WTC11 (cell line): ENCODE results near the gene IRF8. TPM values are rescaled to one million over a fixed set of nuclear protein-coding genes. Genes with fewer than 3 reads are reported as not detected.

Experiments
- ATAC-seq: fragments of 200-7000 bp; cut with Tn5 transposase; 2 replicates; pipeline ENCODE4 v1.10.0; 2021; ENCODE audit warnings: mild to moderate bottlenecking, moderate library complexity
- CTCF ChIA-PET: fragments of 300-600 bp; sonication (Branson Sonifier 250); formaldehyde crosslinking; loops from one replicate; lab custom pipeline; 2021; ENCODE audit warnings: antibody characterized with exemption; lab: Charles Lee
- POLR2A ChIA-PET: fragments of 350-600 bp; sonication (Branson Sonifier 250); formaldehyde crosslinking; loops from one replicate; lab custom pipeline; 2021; ENCODE audit warnings: antibody characterized with exemption; lab: Charles Lee
- DNase-seq: peaks from one replicate; pipeline ENCODE4 v3.0.0; 2021; ENCODE audit warnings: low spot score
- H3K27ac Mint-ChIP-seq: 2 replicates; pipeline ENCODE4 v1.8.0; 2021; ENCODE audit warnings: mixed read lengths
- H3K27me3 Mint-ChIP-seq: 2 replicates; pipeline ENCODE4 v1.8.0; 2021; ENCODE audit warnings: low read depth, mild to moderate bottlenecking, moderate library complexity, mixed read lengths
- H3K36me3 Mint-ChIP-seq: 2 replicates; pipeline ENCODE4 v1.8.0; 2021; ENCODE audit warnings: mixed read lengths
- H3K4me1 Mint-ChIP-seq: 2 replicates; pipeline ENCODE4 v1.8.0; 2022; ENCODE audit warnings: mixed read lengths
- H3K4me3 Mint-ChIP-seq: 2 replicates; pipeline ENCODE4 v1.8.0; 2021; ENCODE audit warnings: mild to moderate bottlenecking, moderate library complexity, mixed read lengths
- H3K9me3 Mint-ChIP-seq: 2 replicates; pipeline ENCODE4 v1.8.0; 2021; ENCODE audit warnings: mixed read lengths
- ATF2 ChIP-seq: sonication (generic); formaldehyde crosslinking; IDR thresholded peaks from 2 replicates; pipeline ENCODE4 v1.8.1; 2022; ENCODE audit warnings: low read depth, missing genetic modification reagents, borderline replicate concordance
- CBFB ChIP-seq: sonication (generic); formaldehyde crosslinking; IDR thresholded peaks from 2 replicates; pipeline ENCODE4 v1.8.1; 2022; ENCODE audit warnings: mild to moderate bottlenecking, low read depth, missing genetic modification reagents
- ERG ChIP-seq: fragments of 250-450 bp; sonication (Bioruptor Pico); IDR thresholded peaks from 2 replicates; pipeline ENCODE4 v1.8.0; 2021; ENCODE audit warnings: mild to moderate bottlenecking
- ESRRA ChIP-seq: sonication (generic); formaldehyde crosslinking; IDR thresholded peaks from 2 replicates; pipeline ENCODE4 v1.8.1; 2022; ENCODE audit warnings: mild to moderate bottlenecking, missing genetic modification reagents, borderline replicate concordance
- FOXJ3 ChIP-seq: sonication (generic); formaldehyde crosslinking; IDR thresholded peaks from 2 replicates; pipeline ENCODE4 v1.9.0; 2021; ENCODE audit warnings: missing genetic modification reagents, mild to moderate bottlenecking, borderline replicate concordance
- FOXP1 ChIP-seq: sonication (generic); formaldehyde crosslinking; IDR thresholded peaks from 2 replicates; pipeline ENCODE4 v1.8.0; 2022; ENCODE audit warnings: missing genetic modification reagents, mild to moderate bottlenecking, moderate library complexity, borderline replicate concordance
- GTF2I ChIP-seq: fragments of 250-450 bp; sonication (Bioruptor Pico); conservative IDR thresholded peaks from 2 replicates; pipeline ENCODE4 v1.4.0; 2021; ENCODE audit warnings: mild to moderate bottlenecking
- IRF2 ChIP-seq: sonication (generic); formaldehyde crosslinking; IDR thresholded peaks from 2 replicates; pipeline ENCODE4 v1.8.0; 2022; ENCODE audit warnings: low read depth, missing genetic modification reagents, borderline replicate concordance
- NR2C2 ChIP-seq: sonication (generic); formaldehyde crosslinking; IDR thresholded peaks from 2 replicates; pipeline ENCODE4 v1.8.0; 2022; ENCODE audit warnings: mild to moderate bottlenecking, missing genetic modification reagents
- NR3C1 ChIP-seq: sonication (generic); formaldehyde crosslinking; conservative IDR thresholded peaks from 2 replicates; pipeline ENCODE4 v1.8.1; 2023; ENCODE audit warnings: low read depth, mild to moderate bottlenecking, missing genetic modification reagents
- USF2 ChIP-seq: sonication (generic); formaldehyde crosslinking; IDR thresholded peaks from 2 replicates; pipeline ENCODE4 v1.8.1; 2023; ENCODE audit warnings: mild to moderate bottlenecking, missing genetic modification reagents, moderate library complexity
- ZBTB43 ChIP-seq: sonication (generic); formaldehyde crosslinking; IDR thresholded peaks from 2 replicates; pipeline ENCODE4 v1.8.1; 2023; ENCODE audit warnings: mild to moderate bottlenecking, missing genetic modification reagents
- ZNF416 ChIP-seq: fragments of 250-450 bp; sonication (Bioruptor Pico); IDR thresholded peaks from 2 replicates; pipeline ENCODE4 v1.9.0; 2021; ENCODE audit warnings: mild to moderate bottlenecking, inconsistent platforms
- total RNA-seq: library from RNA; stranded (reverse); gene quantifications from 3 replicates; pipeline ENCODE4 v1.2.3, GENCODE V29; 2021
- TF ChIP-seq, protein P1 (sequence below): sonication (generic); formaldehyde crosslinking; IDR thresholded peaks from 2 replicates; pipeline ENCODE4 v1.8.0; 2022; ENCODE audit warnings: mild to moderate bottlenecking, missing genetic modification reagents
- TF ChIP-seq, protein P2 (sequence below): sonication (generic); formaldehyde crosslinking; IDR thresholded peaks from 2 replicates; pipeline ENCODE4 v1.8.1; 2022; ENCODE audit warnings: mild to moderate bottlenecking, missing genetic modification reagents, moderate library complexity, borderline replicate concordance
- TF ChIP-seq, protein P3 (sequence below): fragments of 250-450 bp; sonication (Bioruptor Pico); IDR thresholded peaks from 2 replicates; pipeline ENCODE4 v2.1.2; 2022; ENCODE audit warnings: mild to moderate bottlenecking, moderate library complexity
- TF ChIP-seq, protein P4 (sequence below): sonication (generic); formaldehyde crosslinking; IDR thresholded peaks from 2 replicates; pipeline ENCODE4 v1.8.1; 2022; ENCODE audit warnings: mild to moderate bottlenecking, moderate library complexity, missing genetic modification reagents

The IRF8 gene
- total RNA-seq, 1 experiment from 2014 or later = 1.1 TPM

- POLR2A ChIA-PET = no interaction called here
- H3K27ac Mint-ChIP-seq = peak overlapping the region; percentile 71; the same call in 1 of the 2 replicates
Measured at GRCh38 chr16:85935974-85936760, 37.2 kb downstream of the IRF8 start.

GRCh38 chr16:85936816-85937215 lies 37.9 kb downstream of the IRF8 start:
- no peak overlapping the region for H3K27ac Mint-ChIP-seq
- TF ChIP-seq NR2C2 (CRISPR knock-in tag) (no peak), FOXJ3 (CRISPR knock-in tag) (no peak), NR3C1 (CRISPR knock-in tag) (no peak), GTF2I (CRISPR knock-in tag) (no peak), ZNF416 (CRISPR knock-in tag) (no peak)
- TF ChIP-seq, protein P1, sequence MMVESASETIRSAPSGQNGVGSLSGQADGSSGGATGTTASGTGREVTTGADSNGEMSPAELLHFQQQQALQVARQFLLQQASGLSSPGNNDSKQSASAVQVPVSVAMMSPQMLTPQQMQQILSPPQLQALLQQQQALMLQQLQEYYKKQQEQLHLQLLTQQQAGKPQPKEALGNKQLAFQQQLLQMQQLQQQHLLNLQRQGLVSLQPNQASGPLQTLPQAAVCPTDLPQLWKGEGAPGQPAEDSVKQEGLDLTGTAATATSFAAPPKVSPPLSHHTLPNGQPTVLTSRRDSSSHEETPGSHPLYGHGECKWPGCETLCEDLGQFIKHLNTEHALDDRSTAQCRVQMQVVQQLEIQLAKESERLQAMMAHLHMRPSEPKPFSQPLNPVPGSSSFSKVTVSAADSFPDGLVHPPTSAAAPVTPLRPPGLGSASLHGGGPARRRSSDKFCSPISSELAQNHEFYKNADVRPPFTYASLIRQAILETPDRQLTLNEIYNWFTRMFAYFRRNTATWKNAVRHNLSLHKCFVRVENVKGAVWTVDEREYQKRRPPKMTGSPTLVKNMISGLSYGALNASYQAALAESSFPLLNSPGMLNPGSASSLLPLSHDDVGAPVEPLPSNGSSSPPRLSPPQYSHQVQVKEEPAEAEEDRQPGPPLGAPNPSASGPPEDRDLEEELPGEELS (CRISPR knock-in tag) = no peak
- TF ChIP-seq, protein P2, sequence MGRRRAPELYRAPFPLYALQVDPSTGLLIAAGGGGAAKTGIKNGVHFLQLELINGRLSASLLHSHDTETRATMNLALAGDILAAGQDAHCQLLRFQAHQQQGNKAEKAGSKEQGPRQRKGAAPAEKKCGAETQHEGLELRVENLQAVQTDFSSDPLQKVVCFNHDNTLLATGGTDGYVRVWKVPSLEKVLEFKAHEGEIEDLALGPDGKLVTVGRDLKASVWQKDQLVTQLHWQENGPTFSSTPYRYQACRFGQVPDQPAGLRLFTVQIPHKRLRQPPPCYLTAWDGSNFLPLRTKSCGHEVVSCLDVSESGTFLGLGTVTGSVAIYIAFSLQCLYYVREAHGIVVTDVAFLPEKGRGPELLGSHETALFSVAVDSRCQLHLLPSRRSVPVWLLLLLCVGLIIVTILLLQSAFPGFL = no peak
- H3K36me3 Mint-ChIP-seq = no peaks in the 10 kb centered on the region
- no peak for DNase-seq
- peaks cover 17% of the 10 kb centered on the region for H3K9me3 Mint-ChIP-seq
- ChIA-PET CTCF (no interaction called here), POLR2A (no interaction called here)
- H3K27me3 Mint-ChIP-seq = no peaks in the 10 kb centered on the region; the same call in none of the 2 replicates
- H3K4me3 Mint-ChIP-seq = no peak overlapping the region
- peaks cover 6% of the 10 kb centered on the region; the same call in 1 of the 2 replicates for H3K4me1 Mint-ChIP-seq
- no peak for ATAC-seq

More at GRCh38 chr16:85935974-85936760, 37.2 kb downstream of the IRF8 start:
- CTCF ChIA-PET = no interaction called here
- H3K36me3 Mint-ChIP-seq = no peaks in the 10 kb centered on the region
- H3K4me1 Mint-ChIP-seq = peaks cover 6% of the 10 kb centered on the region; the same call in 1 of the 2 replicates
- no peak for ATAC-seq
- H3K9me3 Mint-ChIP-seq = peaks cover 17% of the 10 kb centered on the region
- H3K27me3 Mint-ChIP-seq = no peaks in the 10 kb centered on the region; the same call in none of the 2 replicates
- no peak for DNase-seq
- TF ChIP-seq NR3C1 (CRISPR knock-in tag) (no peak), CBFB (CRISPR knock-in tag) (no peak)
- no peak overlapping the region for H3K4me3 Mint-ChIP-seq

- H3K4me3 Mint-ChIP-seq = no peak overlapping the region
- no peaks in the 10 kb centered on the region; the same call in 1 of the 2 replicates for H3K27me3 Mint-ChIP-seq
- POLR2A ChIA-PET = no interaction called here
- TF ChIP-seq IRF2 (CRISPR knock-in tag) (no peak), CBFB (CRISPR knock-in tag) (no peak), USF2 (CRISPR knock-in tag) (no peak), ZBTB43 (no peak), ERG (CRISPR knock-in tag) (no peak), ESRRA (CRISPR knock-in tag) (no peak), FOXP1 (CRISPR knock-in tag) (no peak), ATF2 (CRISPR knock-in tag) (no peak)
- TF ChIP-seq, protein P3, sequence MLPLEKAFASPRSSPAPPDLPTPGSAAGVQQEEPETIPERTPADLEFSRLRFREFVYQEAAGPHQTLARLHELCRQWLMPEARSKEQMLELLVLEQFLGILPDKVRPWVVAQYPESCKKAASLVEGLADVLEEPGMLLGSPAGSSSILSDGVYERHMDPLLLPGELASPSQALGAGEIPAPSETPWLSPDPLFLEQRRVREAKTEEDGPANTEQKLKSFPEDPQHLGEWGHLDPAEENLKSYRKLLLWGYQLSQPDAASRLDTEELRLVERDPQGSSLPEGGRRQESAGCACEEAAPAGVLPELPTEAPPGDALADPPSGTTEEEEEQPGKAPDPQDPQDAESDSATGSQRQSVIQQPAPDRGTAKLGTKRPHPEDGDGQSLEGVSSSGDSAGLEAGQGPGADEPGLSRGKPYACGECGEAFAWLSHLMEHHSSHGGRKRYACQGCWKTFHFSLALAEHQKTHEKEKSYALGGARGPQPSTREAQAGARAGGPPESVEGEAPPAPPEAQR (CRISPR knock-in tag) = no peak
- TF ChIP-seq, protein P4, sequence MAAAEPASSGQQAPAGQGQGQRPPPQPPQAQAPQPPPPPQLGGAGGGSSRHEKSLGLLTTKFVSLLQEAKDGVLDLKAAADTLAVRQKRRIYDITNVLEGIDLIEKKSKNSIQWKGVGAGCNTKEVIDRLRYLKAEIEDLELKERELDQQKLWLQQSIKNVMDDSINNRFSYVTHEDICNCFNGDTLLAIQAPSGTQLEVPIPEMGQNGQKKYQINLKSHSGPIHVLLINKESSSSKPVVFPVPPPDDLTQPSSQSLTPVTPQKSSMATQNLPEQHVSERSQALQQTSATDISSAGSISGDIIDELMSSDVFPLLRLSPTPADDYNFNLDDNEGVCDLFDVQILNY (CRISPR knock-in tag) = no peak
Measured at GRCh38 chr16:85940214-85940613, 41.3 kb downstream of the IRF8 start.

More at GRCh38 chr16:85940214-85940613, 41.3 kb downstream of the IRF8 start:
- DNase-seq (no peak), ATAC-seq (no peak)
- H3K36me3 Mint-ChIP-seq = no peaks in the 10 kb centered on the region
- H3K27ac Mint-ChIP-seq = no peak overlapping the region
- CTCF ChIA-PET = no interaction called here
- H3K4me1 Mint-ChIP-seq = peaks cover 3% of the 10 kb centered on the region; the same call in 1 of the 2 replicates
- H3K9me3 Mint-ChIP-seq = peaks cover 17% of the 10 kb centered on the region
